ENCODE data around the gene PAPSS2.

GRCh38 chr10:87740254-87740655, 80.6 kb downstream of the PAPSS2 start:
- TF ChIP-seq CTCF (IDR thresholded peaks at IDR 0.05): no peak
- TF ChIP-seq EP300 (IDR thresholded peaks at IDR 0.05; ENCODE audit: low read depth): no peak
- no peak for TF ChIP-seq POLR2A (IDR thresholded peaks at IDR 0.05)

Measured in transverse colon (tissue), 3 donors.